ENCODE results near the gene FAM161A.

DNA sequence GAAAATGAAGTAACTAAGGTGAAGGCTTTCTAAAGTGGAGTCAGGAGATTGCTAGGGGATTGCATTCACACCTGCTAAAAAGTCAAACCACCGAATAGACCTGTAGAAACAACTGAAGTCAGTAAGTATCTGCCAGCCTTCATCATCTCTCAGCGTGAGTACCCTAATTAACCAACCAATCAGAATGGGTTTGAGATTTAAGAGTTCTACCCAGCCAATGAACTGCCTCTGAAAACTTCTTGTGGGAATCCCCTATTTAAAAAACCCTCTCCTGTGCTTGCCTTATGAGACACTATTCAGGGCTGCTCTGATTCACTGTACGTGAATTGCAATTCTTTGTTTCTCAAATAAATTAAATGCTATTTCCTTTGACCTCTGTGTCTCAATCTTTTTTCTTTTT lies 3.4 kb upstream of the FAM161A start:
- TF ChIP-seq, protein P1, sequence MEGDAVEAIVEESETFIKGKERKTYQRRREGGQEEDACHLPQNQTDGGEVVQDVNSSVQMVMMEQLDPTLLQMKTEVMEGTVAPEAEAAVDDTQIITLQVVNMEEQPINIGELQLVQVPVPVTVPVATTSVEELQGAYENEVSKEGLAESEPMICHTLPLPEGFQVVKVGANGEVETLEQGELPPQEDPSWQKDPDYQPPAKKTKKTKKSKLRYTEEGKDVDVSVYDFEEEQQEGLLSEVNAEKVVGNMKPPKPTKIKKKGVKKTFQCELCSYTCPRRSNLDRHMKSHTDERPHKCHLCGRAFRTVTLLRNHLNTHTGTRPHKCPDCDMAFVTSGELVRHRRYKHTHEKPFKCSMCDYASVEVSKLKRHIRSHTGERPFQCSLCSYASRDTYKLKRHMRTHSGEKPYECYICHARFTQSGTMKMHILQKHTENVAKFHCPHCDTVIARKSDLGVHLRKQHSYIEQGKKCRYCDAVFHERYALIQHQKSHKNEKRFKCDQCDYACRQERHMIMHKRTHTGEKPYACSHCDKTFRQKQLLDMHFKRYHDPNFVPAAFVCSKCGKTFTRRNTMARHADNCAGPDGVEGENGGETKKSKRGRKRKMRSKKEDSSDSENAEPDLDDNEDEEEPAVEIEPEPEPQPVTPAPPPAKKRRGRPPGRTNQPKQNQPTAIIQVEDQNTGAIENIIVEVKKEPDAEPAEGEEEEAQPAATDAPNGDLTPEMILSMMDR (IDR thresholded peaks at IDR 0.05; ENCODE audit: low read depth, low read length), result no peak
- no peak for TF ChIP-seq EZH2phosphoT487 (IDR thresholded peaks at IDR 0.05; ENCODE audit: low read depth)
